A673 (cell line): ENCODE data around the gene ZNF397.

Source experiments
- EZH2 ChIP-seq: fragments of 200-600 bp; sonication (generic); IDR thresholded peaks from 2 replicates; pipeline ENCODE4 v1.6.1; 2017; ENCODE audit warnings: borderline replicate concordance, low read depth, mild to moderate bottlenecking, mixed read lengths, antibody characterized with exemption, low read length; ENCODE audit not compliant: poor library complexity, severe bottlenecking
- TF ChIP-seq, protein P1 (sequence below): fragments of 300-800, 200-600 bp; sonication (generic); conservative IDR thresholded peaks from 2 replicates; pipeline ENCODE4 v1.5.1; 2017; ENCODE audit warnings: low read depth, mild to moderate bottlenecking, antibody characterized with exemption, low read length, moderate library complexity, mixed read lengths

DNA sequence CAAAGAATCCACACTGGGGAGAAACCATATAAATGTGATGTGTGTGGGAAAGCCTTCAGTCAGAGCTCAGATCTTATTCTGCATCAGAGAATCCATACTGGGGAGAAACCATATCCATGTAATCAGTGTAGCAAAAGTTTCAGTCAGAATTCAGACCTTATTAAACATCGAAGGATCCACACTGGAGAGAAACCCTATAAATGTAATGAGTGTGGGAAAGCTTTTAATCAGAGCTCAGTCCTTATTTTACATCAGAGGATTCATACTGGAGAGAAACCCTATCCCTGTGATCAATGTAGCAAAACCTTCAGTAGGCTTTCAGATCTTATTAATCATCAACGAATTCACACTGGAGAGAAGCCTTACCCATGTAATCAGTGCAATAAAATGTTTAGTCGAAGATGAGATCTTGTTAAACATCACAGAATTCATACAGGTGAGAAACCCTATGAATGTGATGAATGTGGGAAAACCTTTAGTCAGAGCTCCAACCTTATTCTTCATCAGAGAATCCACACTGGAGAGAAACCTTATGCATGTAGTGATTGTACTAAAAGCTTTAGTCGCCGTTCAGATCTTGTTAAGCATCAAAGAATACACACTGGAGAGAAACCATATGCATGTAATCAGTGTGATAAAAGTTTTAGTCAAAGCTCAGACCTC lies 65.9 kb downstream of the ZNF397 start:
- TF ChIP-seq EZH2: no peak
- TF ChIP-seq, protein P1, sequence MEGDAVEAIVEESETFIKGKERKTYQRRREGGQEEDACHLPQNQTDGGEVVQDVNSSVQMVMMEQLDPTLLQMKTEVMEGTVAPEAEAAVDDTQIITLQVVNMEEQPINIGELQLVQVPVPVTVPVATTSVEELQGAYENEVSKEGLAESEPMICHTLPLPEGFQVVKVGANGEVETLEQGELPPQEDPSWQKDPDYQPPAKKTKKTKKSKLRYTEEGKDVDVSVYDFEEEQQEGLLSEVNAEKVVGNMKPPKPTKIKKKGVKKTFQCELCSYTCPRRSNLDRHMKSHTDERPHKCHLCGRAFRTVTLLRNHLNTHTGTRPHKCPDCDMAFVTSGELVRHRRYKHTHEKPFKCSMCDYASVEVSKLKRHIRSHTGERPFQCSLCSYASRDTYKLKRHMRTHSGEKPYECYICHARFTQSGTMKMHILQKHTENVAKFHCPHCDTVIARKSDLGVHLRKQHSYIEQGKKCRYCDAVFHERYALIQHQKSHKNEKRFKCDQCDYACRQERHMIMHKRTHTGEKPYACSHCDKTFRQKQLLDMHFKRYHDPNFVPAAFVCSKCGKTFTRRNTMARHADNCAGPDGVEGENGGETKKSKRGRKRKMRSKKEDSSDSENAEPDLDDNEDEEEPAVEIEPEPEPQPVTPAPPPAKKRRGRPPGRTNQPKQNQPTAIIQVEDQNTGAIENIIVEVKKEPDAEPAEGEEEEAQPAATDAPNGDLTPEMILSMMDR: no peak
